Sigmoid colon (tissue), 7 donors: Measurements from ENCODE around the gene GIN1. TPM values are rescaled to one million over a fixed set of nuclear protein-coding genes. Genes with fewer than 3 reads are reported as not detected.

Experiments used
- DNase-seq: peaks from one replicate; pipeline ENCODE4 v3.0.0-alpha.2; 2019
- H3K27ac ChIP-seq, 4 donors: fragments of 200-600 bp; sonication (generic); one replicate each; pipeline ENCODE4 v1.5.1; 2016 to 2019; ENCODE audit warnings: mild to moderate bottlenecking in 1 of 4
- H3K27me3 ChIP-seq, 3 donors: fragments of 200-600 bp; sonication (generic); one replicate each; pipeline ENCODE4 v1.5.1; 2019; ENCODE audit warnings: mild to moderate bottlenecking in 1 of 3
- H3K36me3 ChIP-seq, 4 donors: fragments of 200-600 bp; sonication (generic); one replicate each; pipeline ENCODE4 v1.5.1; 2016 to 2019
- H3K4me1 ChIP-seq, 4 donors: fragments of 200-600 bp; sonication (generic); one replicate each; pipeline ENCODE4 v1.5.1; 2017 to 2019
- H3K4me3 ChIP-seq, 4 donors: fragments of 200-600 bp; sonication (generic); one replicate each; pipeline ENCODE4 v1.5.1; 2017 to 2019; ENCODE audit warnings: mild to moderate bottlenecking in 2 of 4, moderate library complexity in 1 of 4
- H3K9me3 ChIP-seq, 4 donors: fragments of 200-600 bp in 3 of 4; sonication (generic) in 3 of 4; one replicate each; pipeline versions ENCODE4 v1.5.1 to v1.6.1; 2013 to 2019
- EP300 ChIP-seq, 4 donors: sonication (generic); formaldehyde crosslinking; IDR thresholded peaks; one replicate each; pipeline ENCODE4 v1.6.1; 2017; ENCODE audit warnings: antibody characterized with exemption in 4 of 4
- POLR2A ChIP-seq, 2 donors: fragments of 450-650 bp; IDR thresholded peaks; one replicate each; pipeline ENCODE4 v1.6.1; 2016; ENCODE audit warnings: antibody characterized with exemption in 2 of 2, mild to moderate bottlenecking in 2 of 2, moderate library complexity in 2 of 2
- POLR2AphosphoS5 ChIP-seq, 4 donors: sonication (generic); formaldehyde crosslinking; IDR thresholded peaks; one replicate each; pipeline ENCODE4 v1.6.1; 2017; ENCODE audit warnings: antibody characterized with exemption in 4 of 4
- WGBS, 2 donors: extraction: QIAGEN DNeasy Blood & Tissue Kit; methylation state at CpG; one replicate each; pipeline ENCODE4 v1.1.7; 2013; 5-methylcytosine and 5-hydroxymethylcytosine counted together
- intact Hi-C: fragments of 100-400 bp; cut with DNase I; formaldehyde crosslinking; loops from one replicate; pipeline ENCODE4 v1.15.1; 2023
- polyA plus RNA-seq, 3 donors: library from polyadenylated mRNA; stranded (reverse); fragments of 200-250 nt; gene quantifications; one replicate each; pipeline ENCODE4 v1.2.3, GENCODE V29; 2013
- total RNA-seq, 4 donors: library from RNA; depleted of rRNA; stranded (reverse); fragments of >200 nt; gene quantifications; one replicate each; pipeline ENCODE4 v1.1.0, GENCODE V29; 2016
- TF ChIP-seq, protein P1 (sequence below), 4 experiments: fragments of 450-650 bp in 3 of 4; fragments of 200-600 bp in 1 of 4; IDR thresholded peaks; one replicate each; pipeline ENCODE4 v1.5.1; 2016 to 2019; ENCODE audit warnings: antibody characterized with exemption in 4 of 4, mild to moderate bottlenecking in 3 of 4, moderate library complexity in 2 of 4
- donor health status: healthy with polysubstance abuse.
- donor health status: Bipolar disorder and iron deficiency.
- donor health status: healthy.

Gene GIN1
- total and polyA plus RNA-seq, 7 donors = 3.0 to 14.6 (median 7.8) TPM

GRCh38 chr5:103109277-103109676, 10.7 kb downstream of the GIN1 start:
- no peak overlapping the region for H3K4me3 ChIP-seq
- no peak overlapping the region for H3K27ac ChIP-seq
- H3K27me3 ChIP-seq = no peaks in the 10 kb centered on the region
- TF ChIP-seq POLR2A (IDR thresholded peaks at IDR 0.05) = no peak
- no peak for TF ChIP-seq EP300 (IDR thresholded peaks at IDR 0.05)
- H3K9me3 ChIP-seq = no peaks in the 10 kb centered on the region
- DNase-seq = no peak
- intact Hi-C loops = no loop called here
- WGBS, 2 donors = 81 to 94% methylated on average over 1 of the region's 1 CpG
- peaks cover 0 to 23% (median 0%) of the 10 kb centered on the region in 4 donors for H3K36me3 ChIP-seq
- H3K4me1 ChIP-seq = no peaks in the 10 kb centered on the region

DNA sequence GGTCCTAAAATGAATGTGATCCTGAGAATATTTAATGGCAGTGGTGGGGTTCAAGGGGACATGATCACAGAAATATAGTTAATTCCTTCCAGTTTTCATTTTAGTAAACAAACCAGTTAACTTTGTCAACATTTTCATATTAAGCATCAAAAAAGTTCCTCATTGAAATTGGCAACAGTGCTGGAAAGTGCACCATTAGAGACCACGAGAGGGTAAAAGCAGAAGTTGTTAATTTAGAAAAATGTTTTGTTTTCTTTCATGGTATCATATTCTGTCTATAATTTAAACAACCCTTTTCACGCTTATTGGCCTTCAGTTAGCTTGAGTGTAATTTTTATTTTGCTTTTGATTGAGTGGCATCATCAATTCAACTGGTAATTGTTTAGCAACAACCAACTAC, 11.9 kb downstream of the GIN1 start:
- intact Hi-C loops = no loop called here
- Histone ChIP-seq H3K9me3 (no peaks in the 10 kb centered on the region), H3K4me1 (no peaks in the 10 kb centered on the region), H3K4me3 (no peak overlapping the region), H3K27me3 (no peaks in the 10 kb centered on the region), H3K36me3 (peaks cover 0 to 35% (median under 1%) of the 10 kb centered on the region in 4 donors), H3K27ac (no peak overlapping the region)
- WGBS, 2 donors = 57 to 92% methylated on average over 2 of the region's 2 CpGs
- no peak for DNase-seq
- TF ChIP-seq POLR2AphosphoS5 (IDR thresholded peaks at IDR 0.05) (no peak), POLR2A (IDR thresholded peaks at IDR 0.05) (no peak), EP300 (IDR thresholded peaks at IDR 0.05) (no peak)
- TF ChIP-seq, protein P1, sequence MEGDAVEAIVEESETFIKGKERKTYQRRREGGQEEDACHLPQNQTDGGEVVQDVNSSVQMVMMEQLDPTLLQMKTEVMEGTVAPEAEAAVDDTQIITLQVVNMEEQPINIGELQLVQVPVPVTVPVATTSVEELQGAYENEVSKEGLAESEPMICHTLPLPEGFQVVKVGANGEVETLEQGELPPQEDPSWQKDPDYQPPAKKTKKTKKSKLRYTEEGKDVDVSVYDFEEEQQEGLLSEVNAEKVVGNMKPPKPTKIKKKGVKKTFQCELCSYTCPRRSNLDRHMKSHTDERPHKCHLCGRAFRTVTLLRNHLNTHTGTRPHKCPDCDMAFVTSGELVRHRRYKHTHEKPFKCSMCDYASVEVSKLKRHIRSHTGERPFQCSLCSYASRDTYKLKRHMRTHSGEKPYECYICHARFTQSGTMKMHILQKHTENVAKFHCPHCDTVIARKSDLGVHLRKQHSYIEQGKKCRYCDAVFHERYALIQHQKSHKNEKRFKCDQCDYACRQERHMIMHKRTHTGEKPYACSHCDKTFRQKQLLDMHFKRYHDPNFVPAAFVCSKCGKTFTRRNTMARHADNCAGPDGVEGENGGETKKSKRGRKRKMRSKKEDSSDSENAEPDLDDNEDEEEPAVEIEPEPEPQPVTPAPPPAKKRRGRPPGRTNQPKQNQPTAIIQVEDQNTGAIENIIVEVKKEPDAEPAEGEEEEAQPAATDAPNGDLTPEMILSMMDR (IDR thresholded peaks at IDR 0.05) = no peak

DNA sequence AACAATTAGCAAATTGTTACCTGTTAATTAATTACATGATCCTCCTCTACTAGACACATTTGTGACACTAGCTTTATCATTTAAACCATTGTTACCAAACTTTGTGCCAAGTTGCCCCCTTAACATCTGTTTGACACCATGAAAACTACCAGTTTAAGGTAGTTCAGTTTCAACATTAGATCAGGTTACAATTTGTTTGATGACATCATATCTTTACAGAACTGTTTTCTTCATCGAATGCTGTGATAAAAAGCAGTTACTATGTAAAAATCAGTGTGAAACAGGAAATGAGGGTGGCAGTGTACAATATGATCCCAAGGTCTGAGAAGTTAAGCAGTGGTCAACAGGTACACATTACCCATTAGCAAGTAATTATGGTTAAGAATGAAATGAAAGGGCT, 17.7 kb downstream of the GIN1 start:
- Histone ChIP-seq H3K4me1 (no peaks in the 10 kb centered on the region), H3K27ac (no peak overlapping the region), H3K36me3 (peaks cover 0 to 54% (median 5%) of the 10 kb centered on the region in 4 donors), H3K4me3 (no peak overlapping the region), H3K27me3 (no peaks in the 10 kb centered on the region), H3K9me3 (no peaks in the 10 kb centered on the region)
- 73 to 85% methylated on average over 1 of the region's 1 CpG for WGBS, 2 donors
- DNase-seq = no peak
- TF ChIP-seq, protein P1 (IDR thresholded peaks at IDR 0.05) = no peak
- intact Hi-C loops = no loop called here

DNA sequence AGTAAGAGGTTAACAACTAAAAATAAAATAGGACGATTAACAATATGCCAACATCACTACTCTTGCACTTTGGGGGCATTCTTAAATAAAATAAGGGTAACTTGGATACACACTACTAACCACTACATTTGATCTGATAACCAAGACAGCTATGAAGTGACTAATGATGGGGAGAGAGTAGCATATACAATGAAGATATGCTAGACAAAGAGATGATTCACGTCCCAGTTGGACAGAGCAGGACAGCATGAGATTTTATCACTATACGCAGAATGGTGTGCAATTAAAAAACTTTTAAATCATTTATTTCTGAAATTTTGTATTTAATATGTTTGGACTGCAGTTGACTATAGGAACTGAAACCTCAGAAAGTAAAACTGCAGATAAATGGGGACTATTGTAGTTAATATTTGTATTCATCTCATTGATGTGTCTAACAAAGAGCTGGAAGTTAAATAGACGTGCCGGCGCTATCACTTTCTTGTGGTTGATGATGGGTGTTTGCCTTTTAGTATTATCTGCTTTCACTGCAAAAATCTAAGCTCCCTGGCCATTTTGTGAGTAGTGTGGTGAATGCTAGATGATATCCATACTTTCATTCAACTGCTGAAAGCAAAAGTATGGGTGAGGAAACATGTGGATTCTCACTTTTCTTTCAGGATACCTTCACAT, 18.7 kb downstream of the GIN1 start:
- WGBS, 2 donors = 94 to 96% methylated on average over 6 of the region's 6 CpGs
- H3K4me3 ChIP-seq = no peak overlapping the region
- no peaks in the 10 kb centered on the region for H3K27me3 ChIP-seq
- no peaks in the 10 kb centered on the region for H3K9me3 ChIP-seq
- no peaks in the 10 kb centered on the region for H3K4me1 ChIP-seq
- TF ChIP-seq, protein P1 (IDR thresholded peaks at IDR 0.05) = no peak
- TF ChIP-seq POLR2A (IDR thresholded peaks at IDR 0.05) = no peak
- TF ChIP-seq EP300 (IDR thresholded peaks at IDR 0.05) = no peak
- no peak for TF ChIP-seq POLR2AphosphoS5 (IDR thresholded peaks at IDR 0.05)
- no peak overlapping the region for H3K27ac ChIP-seq
- peaks cover 0 to 57% (median 6%) of the 10 kb centered on the region in 4 donors for H3K36me3 ChIP-seq
- intact Hi-C loops = no loop called here
- no peak for DNase-seq

GRCh38 chr5:103098993-103099392, 20.9 kb downstream of the GIN1 start:
- Histone ChIP-seq H3K27me3 (no peaks in the 10 kb centered on the region), H3K9me3 (no peaks in the 10 kb centered on the region), H3K36me3 (peaks cover 0 to 63% (median 10%) of the 10 kb centered on the region in 4 donors), H3K4me3 (no peak overlapping the region), H3K27ac (no peak overlapping the region), H3K4me1 (no peaks in the 10 kb centered on the region)
- DNase-seq = no peak
- WGBS, 2 donors = 67 to 82% methylated on average over 2 of the region's 2 CpGs
- intact Hi-C loops = no loop called here
- TF ChIP-seq EP300 (IDR thresholded peaks at IDR 0.05) (no peak), POLR2AphosphoS5 (IDR thresholded peaks at IDR 0.05) (no peak), POLR2A (IDR thresholded peaks at IDR 0.05) (no peak)
- TF ChIP-seq, protein P1 (IDR thresholded peaks at IDR 0.05) = no peak
